Nephron (organoid): Measurements from ENCODE around the gene MRPL42.

Experiments used
- H3K27ac Mint-ChIP-seq, 3 experiments: 2 replicates each; pipeline ENCODE4 v1.8.0; 2020; ENCODE audit warnings: mixed read lengths in 3 of 3, mild to moderate bottlenecking in 2 of 3, moderate library complexity in 1 of 3
- H3K27me3 Mint-ChIP-seq: 2 replicates; pipeline ENCODE4 v1.8.0; 2021; ENCODE audit warnings: low read depth, mild to moderate bottlenecking, moderate library complexity, mixed read lengths
- H3K36me3 Mint-ChIP-seq: 2 replicates; pipeline ENCODE4 v1.8.0; 2020; ENCODE audit warnings: low read depth, mixed read lengths
- H3K4me1 Mint-ChIP-seq: 2 replicates; pipeline ENCODE4 v1.8.0; 2020; ENCODE audit warnings: mixed read lengths
- H3K4me3 Mint-ChIP-seq, 3 experiments: 2 replicates each; pipeline ENCODE4 v1.8.0; 2020; ENCODE audit warnings: mild to moderate bottlenecking in 3 of 3, mixed read lengths in 3 of 3, moderate library complexity in 2 of 3
- H3K9me3 Mint-ChIP-seq: 2 replicates; pipeline ENCODE4 v1.8.0; 2020; ENCODE audit warnings: mixed read lengths
- TF ChIP-seq, protein P1 (sequence below), 3 experiments: fragments of 200-600 bp; sonication (generic); IDR thresholded peaks; one replicate each; pipeline ENCODE4 v1.5.0; 2021; ENCODE audit warnings: antibody characterized with exemption in 3 of 3; ENCODE audit not compliant: unreplicated experiment in 3 of 3

Gene MRPL42

DNA sequence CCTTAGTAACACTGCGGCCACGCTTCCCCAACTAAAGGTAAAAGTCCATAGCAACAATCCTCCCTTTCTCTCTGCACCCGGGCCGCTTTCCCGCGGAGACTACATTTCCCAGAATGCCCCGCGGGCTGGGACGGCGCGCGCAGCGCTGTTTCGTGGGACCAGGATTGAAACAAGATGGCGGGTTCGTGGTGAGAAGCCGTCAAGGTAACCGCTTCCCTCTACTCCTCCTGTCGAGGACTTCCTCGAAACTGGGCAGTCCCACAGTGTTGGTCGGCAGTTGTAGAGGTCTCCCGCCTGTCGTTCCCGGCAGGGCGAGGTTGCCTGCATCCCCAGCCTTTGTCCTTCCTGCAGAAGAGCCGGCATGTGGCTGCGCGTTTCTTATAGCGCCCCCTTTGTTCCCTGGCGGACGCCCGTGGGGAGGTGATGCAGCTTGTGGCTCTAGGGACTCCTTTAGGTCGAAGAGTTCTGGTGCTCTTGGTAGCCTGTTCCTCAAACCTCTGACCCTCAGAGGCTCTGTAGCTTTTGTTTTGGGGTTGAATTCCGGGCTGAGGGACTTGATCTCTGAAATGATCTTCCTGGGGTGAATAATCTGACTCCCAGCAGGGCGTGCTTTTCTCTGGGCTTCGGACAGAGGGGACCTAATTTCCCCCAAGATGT, at the start of gene MRPL42:
Gene MRPL42, plus strand, starts transcription at position 164 of the 657 bp plus-strand sequence. CDS start 1,772 bp downstream, outside the sequence.
- Mint-ChIP-seq H3K4me1 (peaks cover 30% of the 10 kb centered on the region), H3K27me3 (no peaks in the 10 kb centered on the region), H3K27ac (peak within 1 kb of the TSS; percentile 76 to 94 (median 92)), H3K4me3 (peak within 1 kb of the TSS; percentile 83 to 97 (median 94)), H3K9me3 (no peaks in the 10 kb centered on the region), H3K36me3 (peaks cover 20% of the 10 kb centered on the region)
- TF ChIP-seq, protein P1, sequence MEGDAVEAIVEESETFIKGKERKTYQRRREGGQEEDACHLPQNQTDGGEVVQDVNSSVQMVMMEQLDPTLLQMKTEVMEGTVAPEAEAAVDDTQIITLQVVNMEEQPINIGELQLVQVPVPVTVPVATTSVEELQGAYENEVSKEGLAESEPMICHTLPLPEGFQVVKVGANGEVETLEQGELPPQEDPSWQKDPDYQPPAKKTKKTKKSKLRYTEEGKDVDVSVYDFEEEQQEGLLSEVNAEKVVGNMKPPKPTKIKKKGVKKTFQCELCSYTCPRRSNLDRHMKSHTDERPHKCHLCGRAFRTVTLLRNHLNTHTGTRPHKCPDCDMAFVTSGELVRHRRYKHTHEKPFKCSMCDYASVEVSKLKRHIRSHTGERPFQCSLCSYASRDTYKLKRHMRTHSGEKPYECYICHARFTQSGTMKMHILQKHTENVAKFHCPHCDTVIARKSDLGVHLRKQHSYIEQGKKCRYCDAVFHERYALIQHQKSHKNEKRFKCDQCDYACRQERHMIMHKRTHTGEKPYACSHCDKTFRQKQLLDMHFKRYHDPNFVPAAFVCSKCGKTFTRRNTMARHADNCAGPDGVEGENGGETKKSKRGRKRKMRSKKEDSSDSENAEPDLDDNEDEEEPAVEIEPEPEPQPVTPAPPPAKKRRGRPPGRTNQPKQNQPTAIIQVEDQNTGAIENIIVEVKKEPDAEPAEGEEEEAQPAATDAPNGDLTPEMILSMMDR (IDR thresholded peaks at IDR 0.05; ENCODE audit: unreplicated experiment in 3 of 3): peak; percentile 72 to 88 (median 75)

DNA sequence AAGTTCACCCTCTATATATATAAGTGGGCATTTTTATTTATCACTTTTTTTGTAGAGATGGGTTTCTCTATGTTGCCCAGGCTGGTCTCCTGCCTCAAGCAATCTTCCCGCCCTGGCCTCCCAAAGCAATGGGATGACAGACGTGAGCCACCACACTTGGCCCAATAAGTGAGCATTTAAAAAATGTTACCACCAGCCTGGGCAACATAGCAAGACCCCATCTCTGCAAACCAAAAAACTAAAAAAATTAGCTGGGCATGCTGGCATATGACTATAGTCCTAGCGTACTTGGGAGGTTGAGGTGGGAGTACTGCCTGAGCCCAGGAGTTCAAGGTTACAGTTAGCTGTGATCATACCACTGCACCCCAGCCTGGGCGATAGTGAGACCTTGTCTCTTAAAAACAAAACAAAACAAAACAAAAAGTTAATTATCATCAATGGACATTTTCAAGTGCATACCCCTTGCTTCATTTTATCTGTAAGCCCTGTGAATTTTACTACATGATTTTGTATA, 49.3 kb upstream of the MRPL42 start:
- no peak overlapping the region for H3K27ac Mint-ChIP-seq
- TF ChIP-seq, protein P1 (IDR thresholded peaks at IDR 0.05; ENCODE audit: unreplicated experiment in 3 of 3): no peak
- H3K9me3 Mint-ChIP-seq: no peaks in the 10 kb centered on the region
- H3K27me3 Mint-ChIP-seq: no peaks in the 10 kb centered on the region
- H3K4me3 Mint-ChIP-seq: no peak overlapping the region
- peaks cover 38% of the 10 kb centered on the region for H3K4me1 Mint-ChIP-seq
- peaks cover 5% of the 10 kb centered on the region for H3K36me3 Mint-ChIP-seq

DNA sequence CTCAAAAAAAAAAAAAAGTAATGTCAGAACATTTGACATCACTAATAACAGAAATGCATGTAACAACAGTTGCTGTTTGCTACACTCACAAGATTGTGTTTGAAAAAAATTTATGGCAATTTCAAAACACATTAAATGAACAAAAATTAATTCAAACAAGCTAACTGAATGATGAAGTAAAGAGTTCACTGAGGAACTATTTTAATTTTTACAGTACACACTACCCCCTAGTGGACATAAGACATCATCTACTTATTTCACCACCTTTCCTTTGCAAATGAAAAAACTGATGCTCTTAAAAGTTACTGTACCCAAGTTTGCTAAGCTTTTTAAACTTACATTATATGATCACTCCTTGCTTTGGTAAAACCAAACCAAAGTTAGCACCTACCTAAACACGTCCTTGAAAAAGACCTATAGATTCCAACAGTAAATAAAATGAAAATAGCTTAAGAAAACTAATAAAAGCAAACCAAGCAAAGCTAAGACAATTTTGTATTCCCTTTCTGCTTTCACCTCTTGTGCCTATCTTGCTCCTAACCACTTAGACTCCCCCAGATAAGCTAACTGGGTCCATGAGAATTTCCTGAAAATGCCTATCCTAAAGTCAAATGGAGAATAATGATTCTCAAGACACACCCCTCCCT, 47.8 kb upstream of the MRPL42 start:
- Mint-ChIP-seq H3K27me3 (no peaks in the 10 kb centered on the region), H3K36me3 (peaks cover 2% of the 10 kb centered on the region), H3K4me3 (no peak overlapping the region), H3K27ac (no peak overlapping the region), H3K4me1 (peaks cover 41% of the 10 kb centered on the region), H3K9me3 (no peaks in the 10 kb centered on the region)
- TF ChIP-seq, protein P1 (IDR thresholded peaks at IDR 0.05; ENCODE audit: unreplicated experiment in 3 of 3): peak; percentile 52 to 75 (median 56)

DNA sequence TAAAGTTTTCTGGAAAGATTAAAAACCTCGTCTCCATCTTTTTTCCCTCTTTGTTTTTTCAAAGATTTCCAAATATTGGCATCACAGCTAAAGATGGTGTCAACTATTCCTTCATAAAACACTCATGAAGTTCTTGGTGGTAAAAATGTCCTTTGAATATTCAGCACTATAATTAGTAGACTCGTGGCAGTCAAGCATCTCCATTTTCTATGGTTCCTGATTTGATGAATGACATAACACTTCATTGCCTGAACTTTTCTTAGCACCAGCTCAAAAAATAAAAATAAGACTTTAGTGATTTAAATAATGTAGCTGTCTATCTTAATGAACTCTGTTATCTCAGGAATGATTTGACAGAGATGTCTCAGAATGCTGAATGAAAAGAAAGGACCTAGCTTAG, 45.3 kb upstream of the MRPL42 start:
- TF ChIP-seq, protein P1 (IDR thresholded peaks at IDR 0.05; ENCODE audit: unreplicated experiment in 3 of 3): no peak

DNA sequence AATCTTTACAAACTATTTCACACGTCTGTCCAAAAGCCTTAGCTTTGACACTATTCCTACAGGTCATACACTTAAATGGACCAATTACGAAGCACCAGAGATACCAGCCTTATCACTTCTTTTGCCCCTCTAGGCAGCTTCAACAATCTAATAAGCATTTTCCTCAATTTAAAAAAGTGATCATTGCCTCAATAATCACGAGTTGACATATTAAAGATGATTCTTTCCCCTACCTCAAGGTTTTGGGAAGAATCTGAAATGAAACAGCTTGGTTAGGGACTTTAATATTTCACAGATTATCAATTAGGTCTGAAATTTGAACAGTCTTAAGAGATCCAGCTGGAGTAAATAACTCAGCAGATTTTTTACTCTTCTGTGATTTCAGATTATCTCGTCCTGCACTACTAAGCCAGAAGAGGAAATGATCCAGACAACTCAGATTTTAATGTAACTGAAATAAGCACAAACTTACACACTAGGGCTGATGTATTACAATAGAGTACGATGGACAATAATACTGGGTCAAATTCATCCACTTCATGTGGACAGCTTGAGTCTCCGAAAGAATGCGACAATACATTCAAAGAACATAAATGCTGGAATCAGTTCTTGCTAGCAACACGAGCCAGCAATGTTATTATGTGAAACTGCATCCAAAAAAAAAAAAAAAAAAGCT, 41.4 kb upstream of the MRPL42 start:
- no peaks in the 10 kb centered on the region for H3K36me3 Mint-ChIP-seq
- H3K27me3 Mint-ChIP-seq: no peaks in the 10 kb centered on the region
- H3K4me1 Mint-ChIP-seq: peaks cover 63% of the 10 kb centered on the region
- H3K9me3 Mint-ChIP-seq: no peaks in the 10 kb centered on the region
- peak overlapping the region in 1 of 3 experiments; percentile 31 for H3K4me3 Mint-ChIP-seq
- TF ChIP-seq, protein P1 (IDR thresholded peaks at IDR 0.05; ENCODE audit: unreplicated experiment in 3 of 3): no peak
- H3K27ac Mint-ChIP-seq: peak overlapping the region; percentile 64 to 91 (median 77)

More for the DNA sequence above, 45.3 kb upstream of the MRPL42 start:
- Mint-ChIP-seq H3K27me3 (no peaks in the 10 kb centered on the region), H3K36me3 (no peaks in the 10 kb centered on the region), H3K4me1 (peaks cover 50% of the 10 kb centered on the region), H3K4me3 (no peak overlapping the region), H3K9me3 (no peaks in the 10 kb centered on the region), H3K27ac (no peak overlapping the region)
